NOMO-1 (cell line): ENCODE measurements around the gene C5AR1.
"Not testable (repeated sequence)": the region's sequence is repeated elsewhere in the genome, so short reads cannot be mapped to it uniquely, and the experiment has no call there.

Source experiments
- DNase-seq, 2 experiments: peaks; one replicate each; lab custom pipeline; 2025; ENCODE audit not compliant: unreplicated experiment in 2 of 2; lab: John Stamatoyannopoulos, UW

The C5AR1 gene

GRCh38 chr19:47324502-47324901 is 14.8 kb downstream of the C5AR1 start:
- peak; percentile 62 to 66 for DNase-seq

GRCh38 chr19:47330466-47330869 is 20.8 kb downstream of the C5AR1 start:
- peak; percentile 15 to 56 for DNase-seq

GRCh38 chr19:47331490-47331889 is 21.8 kb downstream of the C5AR1 start:
- DNase-seq, result no peak

GRCh38 chr19:47331931-47332547 is 22.4 kb downstream of the C5AR1 start, which contains the start of gene C5AR2:
Gene C5AR2, plus strand, starts transcription at chr19:47332175. Its CDS starts 8,625 bp downstream, at chr19:47340800.
- no peak for DNase-seq

- DNase-seq, result peak; percentile 83 to 95
Observed at GRCh38 chr19:47336765-47337718, 27.4 kb downstream of the C5AR1 start.

- DNase-seq, result no peak
Observed at GRCh38 chr19:47339196-47339880, 29.7 kb downstream of the C5AR1 start.

GRCh38 chr19:47340477-47341208 is 31.0 kb downstream of the C5AR1 start:
- DNase-seq, result no peak

- no peak for DNase-seq
Observed at GRCh38 chr19:47341734-47342133, 32.1 kb downstream of the C5AR1 start.

GRCh38 chr19:47343194-47343802 is 33.6 kb downstream of the C5AR1 start:
- DNase-seq, result no peak

GRCh38 chr19:47344425-47344824 is 34.8 kb downstream of the C5AR1 start:
- no peak for DNase-seq

GRCh38 chr19:47346024-47346423 is 36.4 kb downstream of the C5AR1 start:
- DNase-seq, result not testable (repeated sequence)

- DNase-seq, result peak; percentile 97 to 100
Observed at GRCh38 chr19:47348819-47349795, 39.4 kb downstream of the C5AR1 start, which contains the start of gene DHX34. Gene DHX34, plus strand, starts transcription at chr19:47349315. Its CDS starts 3,716 bp downstream, at chr19:47353031.

- no peak for DNase-seq
Observed at GRCh38 chr19:47350630-47351029, 41.0 kb downstream of the C5AR1 start.

- peak in 1 of 2 experiments; percentile 20 for DNase-seq
Observed at GRCh38 chr19:47351548-47351947, 41.9 kb downstream of the C5AR1 start.

- no peak for DNase-seq
Observed at GRCh38 chr19:47352095-47352494, 42.4 kb downstream of the C5AR1 start.

- DNase-seq, result no peak
Observed at GRCh38 chr19:47353307-47353712, 43.6 kb downstream of the C5AR1 start.

GRCh38 chr19:47356900-47357299 is 47.2 kb downstream of the C5AR1 start:
- DNase-seq, result no peak

- DNase-seq, result no peak
Observed at GRCh38 chr19:47357788-47358680, 48.4 kb downstream of the C5AR1 start.
